Measurements from ENCODE around the gene IFI27.

GRCh38 chr14:94101748-94102147 is 8.8 kb upstream of the IFI27 start:
- TF ChIP-seq CTCF (IDR thresholded peaks at IDR 0.05) (no peak), TAF1 (IDR thresholded peaks at IDR 0.05; ENCODE audit: borderline replicate concordance, low read depth, low read length) (no peak), USF2 (IDR thresholded peaks at IDR 0.05; ENCODE audit: borderline replicate concordance, low read depth, low read length) (no peak), POLR2AphosphoS5 (IDR thresholded peaks at IDR 0.05; ENCODE audit: low read depth, low read length) (no peak), EP300 (IDR thresholded peaks at IDR 0.05; ENCODE audit: borderline replicate concordance in 1 of 2, low read depth in 1 of 2, low read length in 1 of 2) (no peak), ELF1 (IDR thresholded peaks at IDR 0.05) (no peak)
